ACHN (cell line): ENCODE data around the gene ATP2B2.
A peak's percentile ranks its signal among the peaks of the same experiment; 100 is the strongest.

Source experiments
- DNase-seq: peaks from one replicate; pipeline ENCODE4 v3.0.0-alpha.2; 2015
- in situ Hi-C: cut with HindIII; loops from 2 replicates; pipeline ENCODE4 v1.10.0; 2017; ENCODE audit warnings: low sequenced_read_pairs, low pct_ligation_motif_present, low pct_unique_long_range_greater_than_20kb

ATP2B2 gene

GRCh38 chr3:10463533-10464434 lies 41.6 kb downstream of the ATP2B2 start:
- DNase-seq: no peak
- in situ Hi-C loops: no loop called here

- in situ Hi-C loops: no loop called here
- no peak for DNase-seq
These were observed 42.5 kb downstream of the ATP2B2 start for GRCh38 chr3:10462641-10463532.

DNA sequence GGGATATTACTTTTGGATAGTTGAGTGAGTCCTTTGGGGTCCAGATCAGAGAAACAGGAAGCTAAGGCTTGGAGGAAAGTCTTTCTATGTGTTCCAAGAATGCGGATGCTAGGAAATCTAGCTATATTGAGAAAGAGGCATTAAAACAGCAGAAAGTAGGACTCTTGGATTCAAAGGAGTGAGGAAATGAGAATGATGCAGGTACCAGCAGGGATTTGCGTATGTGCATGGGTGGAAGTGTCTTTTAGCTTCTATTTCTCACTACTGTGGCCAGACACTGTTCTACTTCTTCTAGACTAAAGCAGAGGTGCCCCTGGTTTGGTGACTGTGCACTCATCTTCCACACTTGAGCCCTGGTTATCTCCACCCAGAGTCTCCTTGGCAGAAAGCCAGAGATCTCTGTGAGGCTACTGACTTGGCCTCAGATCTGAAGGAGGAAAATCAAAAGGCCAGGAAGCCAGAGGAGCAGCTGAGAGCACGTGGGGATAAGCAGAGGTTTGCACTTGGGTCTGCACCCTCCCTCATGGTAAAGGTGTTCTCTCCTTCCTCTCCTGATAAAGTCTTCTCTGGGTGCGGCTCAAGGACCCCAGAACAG lies 44.3 kb downstream of the ATP2B2 start:
- in situ Hi-C loops: no loop called here

GRCh38 chr3:10459954-10460754 lies 45.2 kb downstream of the ATP2B2 start:
- peak; percentile 90 for DNase-seq
- in situ Hi-C loops: no loop called here

More for the DNA sequence above, 44.3 kb downstream of the ATP2B2 start:
- no peak for DNase-seq

- in situ Hi-C loops: no loop called here
These were observed 47.8 kb downstream of the ATP2B2 start for GRCh38 chr3:10457560-10457959.

DNA sequence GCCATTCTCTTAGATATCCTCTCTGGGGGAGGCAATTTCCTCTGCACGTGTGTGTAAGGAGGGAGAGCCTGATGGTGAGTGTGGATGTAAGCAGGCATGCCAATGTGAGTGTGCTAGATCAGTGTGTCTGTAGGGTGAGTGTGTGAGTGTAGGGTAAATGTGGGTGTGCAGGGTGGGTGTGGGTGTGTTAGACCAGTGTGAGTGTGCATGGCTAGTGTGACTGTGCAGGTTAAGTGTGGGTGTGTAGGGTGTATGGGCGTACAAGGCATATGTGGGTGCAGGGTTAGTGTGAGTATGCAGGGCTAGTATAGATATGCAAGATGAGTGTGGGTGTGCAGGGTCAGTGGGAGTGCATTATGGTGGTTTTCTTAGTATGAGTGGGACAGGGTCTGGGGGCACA lies 48.4 kb downstream of the ATP2B2 start:
- no peak for DNase-seq
- in situ Hi-C loops: no loop called here

More at GRCh38 chr3:10457560-10457959, 47.8 kb downstream of the ATP2B2 start:
- no peak for DNase-seq

DNA sequence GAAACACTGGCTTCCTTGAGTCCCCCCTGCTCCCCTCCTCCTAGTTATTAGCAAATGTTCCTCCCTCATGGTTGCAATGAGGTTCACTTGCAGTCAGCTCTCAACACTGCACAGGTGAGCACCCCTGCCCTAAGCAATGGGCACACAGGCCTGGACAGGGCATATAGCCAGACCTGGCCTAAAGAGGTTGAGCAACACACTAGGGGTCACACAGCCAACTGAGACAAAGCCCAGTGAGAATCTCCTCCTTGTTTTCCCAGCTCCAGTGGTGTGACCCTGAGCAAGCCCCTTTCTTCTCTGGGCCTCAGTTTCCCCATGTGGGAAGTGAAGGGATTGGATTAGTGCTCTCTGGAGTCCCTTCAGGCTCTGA lies 49.9 kb downstream of the ATP2B2 start:
- in situ Hi-C loops: no loop called here
- DNase-seq: no peak

- in situ Hi-C loops: no loop called here
- DNase-seq: no peak
These were observed 50.4 kb downstream of the ATP2B2 start for GRCh38 chr3:10454907-10455544.

GRCh38 chr3:10453431-10454163 lies 51.8 kb downstream of the ATP2B2 start:
- in situ Hi-C loops: no loop called here
- no peak for DNase-seq

- in situ Hi-C loops: no loop called here
- DNase-seq: no peak
These were observed 54.6 kb downstream of the ATP2B2 start for GRCh38 chr3:10450494-10451440.

GRCh38 chr3:10449436-10449835 lies 56.0 kb downstream of the ATP2B2 start:
- in situ Hi-C loops: no loop called here

DNA sequence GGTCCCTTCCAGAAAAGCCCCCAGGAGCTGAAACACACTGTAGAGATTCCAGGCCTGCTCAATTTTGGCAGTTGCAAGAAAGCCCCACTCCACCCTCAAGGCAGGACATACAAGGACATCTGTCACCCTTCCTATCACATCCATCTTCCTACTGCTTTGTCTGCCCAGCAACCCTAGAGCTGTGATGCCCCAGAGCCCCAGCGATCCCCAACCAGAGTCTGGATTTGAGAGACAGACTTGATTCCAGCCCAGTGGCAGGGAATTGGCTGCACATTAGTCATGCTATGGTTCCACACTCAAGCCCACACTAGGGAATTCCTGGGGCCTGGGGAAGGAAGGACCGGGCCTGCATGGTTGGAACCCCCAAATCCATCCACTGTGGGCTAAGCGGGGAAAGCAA lies 56.8 kb downstream of the ATP2B2 start:
- in situ Hi-C loops: no loop called here
- DNase-seq: no peak

More at GRCh38 chr3:10449436-10449835, 56.0 kb downstream of the ATP2B2 start:
- DNase-seq: no peak

DNA sequence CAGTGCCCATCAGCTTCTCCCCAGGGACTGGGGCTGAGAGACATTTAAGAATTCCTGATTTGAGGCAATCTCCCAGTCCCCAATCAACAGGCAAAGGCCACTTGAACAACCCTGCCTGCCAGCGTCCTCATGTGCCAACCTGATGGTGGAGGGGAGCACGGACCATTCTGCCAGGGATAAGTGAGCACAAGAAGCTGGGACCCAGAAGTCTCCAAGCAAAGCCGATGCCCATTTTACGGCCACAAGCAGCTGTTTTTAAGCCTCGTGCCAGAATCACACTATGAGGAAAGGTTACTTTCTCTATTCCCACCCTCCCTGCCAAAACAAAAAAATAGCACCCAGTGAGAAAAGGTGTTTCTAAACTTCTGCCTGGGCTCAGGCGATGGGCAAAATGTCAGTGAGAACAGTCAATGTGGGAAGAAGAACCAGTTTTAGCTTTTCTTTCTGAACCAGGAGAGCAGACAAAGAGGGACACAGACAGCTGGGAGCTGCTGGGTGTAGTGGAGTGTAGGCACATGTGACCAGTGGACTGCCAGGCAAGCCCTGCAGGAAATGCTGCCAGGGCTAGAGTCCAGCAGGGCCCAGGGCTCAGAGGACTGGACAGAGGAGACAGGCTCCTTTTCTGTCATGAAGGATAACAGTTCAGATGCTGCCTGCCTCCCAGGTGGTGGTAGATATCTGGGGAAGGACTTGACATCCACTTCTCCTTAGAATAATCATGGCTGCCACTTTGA lies 57.7 kb downstream of the ATP2B2 start:
- DNase-seq: no peak
- in situ Hi-C loops: no loop called here

DNA sequence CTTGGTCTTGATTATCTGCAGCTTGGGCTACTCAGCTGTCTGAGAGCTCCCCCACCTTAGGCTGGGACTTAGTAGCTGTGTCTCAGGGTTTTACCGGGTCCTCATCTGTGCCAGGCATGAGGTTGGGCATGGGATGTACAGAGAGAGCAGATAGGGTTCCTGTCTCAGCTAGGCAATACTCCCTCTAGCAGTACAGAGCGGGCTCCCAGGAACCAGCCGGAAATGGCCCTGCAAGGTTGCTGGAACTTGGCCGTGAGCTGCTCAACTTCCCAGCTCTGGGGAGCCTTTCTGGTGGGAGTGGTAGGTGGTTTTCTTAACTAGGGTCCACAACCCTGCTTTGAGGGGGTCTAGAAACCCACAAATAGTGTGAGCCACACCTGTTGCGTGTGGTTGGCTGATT lies 58.3 kb downstream of the ATP2B2 start:
- in situ Hi-C loops: no loop called here
- no peak for DNase-seq

- no peak for DNase-seq
- in situ Hi-C loops: no loop called here
These were observed 59.7 kb downstream of the ATP2B2 start for GRCh38 chr3:10445561-10446175.
